GM21390 (cell line): Measurements from ENCODE around the gene CR1L.
"Not testable (repeated sequence)": the region's sequence is repeated elsewhere in the genome, so short reads cannot be mapped to it uniquely, and the experiment has no call there.

Source experiments
- ATAC-seq: cut with Tn5 transposase; IDR thresholded peaks from one replicate; pipeline ENCODE4 v1.9.1; 2021; ENCODE audit not compliant: unreplicated experiment

The CR1L gene

GRCh38 chr1:207645635-207646081 is 725 bp downstream of the CR1L start:
- ATAC-seq = no peak

DNA sequence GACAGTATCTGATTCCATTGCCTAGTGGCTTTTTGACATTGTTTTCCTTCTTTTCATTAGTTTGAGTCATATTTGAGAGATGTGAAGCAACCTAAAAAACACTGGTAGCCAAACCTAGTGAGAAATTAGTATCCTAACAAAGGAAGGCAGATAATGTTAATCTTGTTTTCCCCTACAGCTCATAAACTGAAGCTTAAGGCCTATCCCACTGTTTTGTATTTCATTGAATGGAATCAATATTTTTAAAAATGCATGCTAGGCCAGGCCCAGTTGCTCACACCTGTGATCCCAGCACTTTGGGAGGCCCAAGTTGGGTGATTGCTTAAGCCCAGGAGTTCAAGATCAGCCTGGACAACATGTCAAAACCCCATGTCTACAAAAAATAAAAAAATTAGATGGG is 1.2 kb downstream of the CR1L start:
- ATAC-seq = no peak

GRCh38 chr1:207646944-207647579 is 2.1 kb downstream of the CR1L start:
- ATAC-seq = no peak

- no peak for ATAC-seq
Measured at GRCh38 chr1:207647671-207648333, 2.9 kb downstream of the CR1L start.

DNA sequence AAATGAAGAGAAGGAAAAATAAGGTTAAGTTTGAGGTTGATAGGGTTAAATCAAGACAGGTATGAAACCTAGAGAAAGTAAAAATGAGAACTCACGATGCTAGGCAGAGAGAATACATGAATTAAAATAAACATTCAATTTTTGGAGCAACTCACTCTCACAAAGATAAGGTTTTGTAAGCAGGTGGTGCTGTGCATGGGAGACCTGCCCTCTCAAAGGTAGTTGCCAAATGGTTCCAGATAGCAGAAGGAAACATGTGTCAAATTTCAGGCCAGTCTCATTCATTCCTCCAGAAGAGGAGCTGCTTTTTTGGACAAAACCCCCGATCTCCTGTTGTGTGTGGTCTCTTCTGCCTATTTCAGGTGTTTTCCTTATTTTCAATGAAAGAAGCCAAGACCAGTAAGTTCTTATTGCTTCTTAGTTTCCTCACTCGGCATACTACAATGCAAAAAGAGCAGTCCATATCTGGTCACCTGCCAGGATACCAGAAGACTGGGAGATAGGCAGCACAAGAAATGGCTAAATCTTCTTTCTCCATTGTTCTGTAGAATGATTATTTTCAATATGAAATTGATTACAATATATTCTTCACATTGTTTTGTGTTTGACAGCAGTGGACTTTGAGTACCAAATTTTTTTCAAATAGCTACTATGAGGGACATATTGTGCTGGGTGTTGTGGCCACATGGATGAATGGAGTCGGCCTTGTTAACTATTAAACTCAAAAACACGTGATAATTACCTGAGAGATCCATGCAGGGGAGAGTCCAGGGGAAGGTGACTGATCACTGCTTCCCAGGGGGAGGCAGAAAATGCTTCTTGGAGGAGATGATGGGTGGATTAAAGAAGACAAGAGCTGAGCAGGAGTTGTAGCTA is 3.6 kb downstream of the CR1L start:
- ATAC-seq = no peak

DNA sequence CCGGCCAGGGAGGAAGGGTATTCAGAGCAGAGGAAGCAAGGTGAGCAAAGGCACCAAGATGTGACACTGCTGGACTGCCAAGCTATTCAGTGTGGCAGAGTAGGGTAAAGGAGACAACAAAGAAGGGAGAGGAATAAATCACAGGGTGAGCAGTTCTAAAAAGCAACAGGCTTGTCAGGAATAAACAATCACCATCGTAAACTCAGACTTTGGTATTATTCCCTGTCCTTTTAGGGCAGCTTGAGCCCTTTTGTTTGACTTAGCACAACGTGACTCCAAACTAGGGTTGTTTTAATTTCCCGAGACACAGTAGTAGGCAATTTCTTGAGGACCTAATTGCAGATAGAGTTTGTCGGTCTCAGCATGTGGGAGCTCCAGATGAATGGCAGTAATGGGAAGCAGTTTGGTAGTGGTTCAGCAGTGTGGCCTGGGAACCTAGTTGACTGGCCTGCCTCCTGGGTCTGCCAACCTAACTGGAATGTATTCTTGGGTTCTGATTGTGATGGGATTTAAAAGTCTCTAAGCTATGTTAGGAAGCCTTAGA is 4.3 kb downstream of the CR1L start:
- no peak for ATAC-seq

DNA sequence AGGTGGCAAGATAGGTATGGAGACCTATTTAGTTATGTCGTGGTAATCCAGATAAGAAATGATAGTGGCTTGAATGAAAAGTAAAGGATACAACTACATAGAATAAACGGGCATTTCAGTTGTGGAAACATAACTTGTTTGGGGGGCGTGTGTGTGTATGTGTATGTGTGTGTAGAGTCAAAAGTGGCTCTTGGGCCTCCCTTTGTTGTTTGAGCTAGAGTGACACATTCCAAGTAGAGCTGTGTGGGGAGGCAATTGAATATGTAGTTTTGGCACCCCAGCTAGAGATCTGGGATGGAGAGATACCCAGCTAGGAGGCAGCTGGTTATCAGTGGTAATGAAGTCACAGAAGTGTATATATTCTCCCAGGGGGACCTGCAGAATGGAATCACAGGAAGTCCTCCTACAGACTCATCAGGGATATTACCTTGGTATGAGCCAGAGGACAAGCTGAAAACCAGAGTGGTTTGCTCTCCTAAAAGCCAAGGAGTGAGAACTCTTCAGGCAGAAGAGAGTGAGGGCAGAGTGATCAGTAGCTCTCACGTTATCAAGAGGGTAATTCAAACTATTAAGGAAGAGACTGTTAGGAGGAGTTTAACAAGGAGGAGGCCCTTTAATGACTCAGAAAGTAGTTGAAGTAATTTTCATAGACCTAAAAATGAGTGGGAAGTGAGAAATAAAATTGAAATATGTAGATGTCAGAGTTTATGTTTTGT is 5.1 kb downstream of the CR1L start:
- no peak for ATAC-seq

DNA sequence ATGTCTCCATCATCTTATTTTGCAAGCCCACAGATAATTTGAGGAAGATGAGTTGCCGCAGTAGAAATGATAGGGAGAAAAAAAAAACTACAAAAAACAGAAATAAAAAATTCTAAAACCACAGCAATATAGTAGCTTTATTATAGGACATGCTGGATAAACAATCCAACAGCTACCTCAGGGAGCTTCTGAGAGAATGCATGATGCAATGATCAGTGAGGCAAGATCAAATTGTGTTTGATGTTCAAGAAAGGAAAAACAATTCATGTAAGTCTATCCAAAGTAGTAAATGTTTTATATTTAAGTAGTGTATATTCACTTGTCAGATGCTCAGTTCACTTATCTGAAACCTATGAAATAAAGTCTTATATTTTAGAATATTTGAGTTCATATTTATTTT is 6.7 kb downstream of the CR1L start:
- no peak for ATAC-seq

DNA sequence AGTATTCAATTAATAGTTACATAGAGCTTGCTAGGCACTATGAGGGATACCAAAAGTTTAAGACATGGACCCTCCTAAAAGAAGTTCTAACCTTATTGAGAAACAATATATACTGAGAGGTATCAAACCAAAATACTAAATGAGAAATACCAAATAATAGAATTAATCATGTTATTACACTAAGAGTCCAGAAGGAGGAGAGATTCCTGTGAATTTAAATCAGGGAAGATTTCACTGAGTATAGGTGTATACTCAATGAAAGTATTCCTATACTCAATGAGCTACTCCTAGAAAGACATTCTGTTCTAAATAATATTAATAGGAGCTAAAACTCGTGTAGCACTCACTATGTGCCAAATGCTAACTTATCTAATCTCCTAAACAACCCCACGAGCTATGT is 9.4 kb downstream of the CR1L start:
- ATAC-seq = no peak

GRCh38 chr1:207658408-207658807 is 13.5 kb downstream of the CR1L start:
- ATAC-seq = no peak

DNA sequence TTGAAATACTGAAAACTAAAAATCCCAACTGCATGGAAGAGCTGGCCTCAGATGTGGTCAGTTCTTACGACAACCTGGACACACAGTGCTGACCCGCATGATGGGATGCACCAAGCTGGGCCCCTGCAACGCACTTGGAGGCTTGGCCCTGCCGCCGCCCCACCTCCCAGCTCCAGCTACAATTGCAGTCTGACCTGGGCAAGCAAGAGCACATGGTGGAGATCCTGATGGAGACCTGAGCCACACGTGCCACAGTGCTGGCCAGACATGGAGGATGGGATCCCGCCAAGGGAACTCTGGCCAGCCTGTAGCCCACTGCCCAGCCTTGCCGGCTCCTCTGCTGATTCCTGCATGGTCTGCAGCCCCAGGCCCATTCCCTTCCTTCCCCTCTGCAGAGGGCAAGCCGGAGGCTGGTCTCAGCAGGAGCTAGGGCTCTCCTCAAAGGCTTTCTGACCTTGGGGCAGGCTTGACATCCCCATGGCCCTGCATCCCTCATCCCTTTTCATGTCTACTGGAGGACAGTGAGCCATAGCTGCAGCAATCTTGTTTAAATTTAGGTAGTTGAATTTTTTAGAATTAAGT is 14.1 kb downstream of the CR1L start:
- no peak for ATAC-seq

DNA sequence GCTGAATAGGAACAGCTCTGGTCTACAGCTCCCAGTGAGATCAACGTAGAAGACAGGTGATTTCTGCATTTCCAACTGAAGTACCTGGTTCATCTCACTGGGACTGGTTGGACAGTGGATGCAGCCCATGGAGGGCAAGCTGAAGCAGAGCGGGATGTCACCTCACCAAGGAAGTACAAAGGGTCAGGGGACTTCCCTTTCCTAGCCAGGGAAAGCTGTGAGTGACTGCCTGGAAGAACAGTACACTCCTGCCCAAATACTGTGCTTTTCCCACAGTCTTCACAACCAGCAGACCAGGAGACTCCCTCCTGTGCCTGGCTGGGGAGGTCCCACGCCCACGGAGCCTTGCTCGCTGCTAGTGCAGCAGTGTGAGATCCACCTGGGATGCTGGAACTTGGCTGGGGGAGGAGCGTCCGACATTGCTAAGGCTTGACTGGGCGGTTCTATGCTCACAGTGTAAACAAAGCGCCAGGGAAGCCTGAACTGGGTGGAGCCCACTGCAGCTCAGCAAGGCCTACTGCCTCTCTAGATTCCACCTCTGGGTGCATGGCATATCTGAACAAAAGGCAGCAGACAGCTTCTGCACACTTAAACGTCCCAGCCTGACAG is 14.7 kb downstream of the CR1L start:
- ATAC-seq = no peak

GRCh38 chr1:207661420-207661819 is 16.5 kb downstream of the CR1L start:
- ATAC-seq = not testable (repeated sequence)

DNA sequence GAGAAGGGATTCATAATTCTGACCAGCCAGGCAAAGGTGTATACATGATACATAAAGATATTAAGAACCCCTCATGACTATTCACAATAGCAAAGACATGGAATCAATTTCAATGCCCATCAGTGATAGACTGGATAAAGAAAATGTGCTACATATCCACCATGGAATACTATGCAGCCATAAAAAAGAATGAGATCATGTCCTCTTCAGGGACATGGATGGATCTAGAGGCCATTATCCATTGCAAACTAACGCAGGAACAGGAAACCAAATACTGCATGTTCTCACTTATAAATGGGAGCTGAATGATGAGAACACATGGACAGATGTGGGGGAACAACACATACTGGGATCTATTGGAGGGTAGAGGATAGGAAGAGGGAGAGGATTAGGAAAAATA is 21.4 kb downstream of the CR1L start:
- ATAC-seq = no peak

- no peak for ATAC-seq
Measured at GRCh38 chr1:207669528-207670009, 24.6 kb downstream of the CR1L start.

- peak; percentile 58 for ATAC-seq
Measured at GRCh38 chr1:207670192-207670591, 25.3 kb downstream of the CR1L start.

GRCh38 chr1:207670997-207671396 is 26.1 kb downstream of the CR1L start:
- no peak for ATAC-seq

DNA sequence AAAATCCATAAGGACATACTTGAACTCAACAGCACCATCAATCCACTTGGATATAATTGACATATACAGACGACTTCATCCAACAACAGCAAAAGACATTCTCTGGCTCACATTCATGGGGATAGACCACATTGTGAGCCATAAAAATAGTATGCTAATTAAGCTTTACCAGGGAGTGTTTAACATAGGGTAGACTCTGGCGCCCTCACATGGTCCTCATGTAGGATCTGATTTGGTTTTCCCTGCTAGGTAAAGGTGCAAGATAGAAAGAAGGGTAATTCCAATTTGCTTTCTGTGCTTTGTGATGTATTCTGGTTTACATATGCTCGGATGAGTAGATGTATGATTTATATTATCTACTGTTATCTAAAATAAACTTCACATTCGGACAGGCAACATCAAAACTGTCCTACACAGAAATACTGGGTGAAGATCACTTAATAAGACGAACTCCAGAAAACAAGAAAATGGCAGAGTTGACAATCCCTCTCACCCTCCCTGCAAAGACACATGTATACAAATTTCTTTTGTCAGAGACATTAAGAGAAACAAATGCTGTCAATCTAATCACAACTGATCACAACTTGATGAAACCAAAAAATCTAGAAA is 27.7 kb downstream of the CR1L start:
- no peak for ATAC-seq

DNA sequence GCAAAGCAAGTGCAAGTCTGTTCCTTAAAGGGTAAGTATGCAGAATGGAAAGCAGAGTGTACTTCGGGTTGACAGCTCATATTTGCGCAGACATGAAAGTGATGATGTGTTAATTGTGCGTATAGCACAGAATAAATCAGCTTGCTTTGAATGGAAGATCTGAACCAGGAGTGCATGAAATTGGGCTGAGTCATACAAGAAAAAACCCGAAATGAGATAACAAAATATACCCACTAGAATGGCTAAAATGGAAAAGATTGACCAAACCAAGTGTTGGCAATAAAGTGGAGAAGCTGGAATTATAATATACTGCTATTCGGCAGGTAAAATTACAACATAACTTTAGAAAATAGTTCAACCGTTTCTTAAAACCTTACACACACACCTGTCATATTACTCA is 28.5 kb downstream of the CR1L start:
- no peak for ATAC-seq

DNA sequence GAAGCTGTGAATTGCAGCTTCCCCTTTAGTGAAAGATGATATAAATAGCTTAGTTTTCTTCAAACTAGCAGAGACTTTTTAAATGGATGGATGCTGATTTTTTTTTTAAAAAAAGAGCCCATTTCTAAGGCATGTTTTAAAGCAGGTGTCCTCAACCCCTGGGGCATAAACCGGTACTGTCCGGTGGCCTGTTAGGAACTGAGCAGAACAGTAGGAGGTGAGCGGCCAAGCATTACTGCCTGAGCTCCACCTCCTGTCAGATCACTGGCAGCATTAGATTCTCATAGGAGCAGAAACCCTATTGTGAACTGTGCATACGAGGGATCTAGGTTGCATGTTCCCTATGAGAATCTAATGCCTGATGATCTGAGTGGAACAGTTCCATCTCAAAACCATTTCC is 31.2 kb downstream of the CR1L start:
- no peak for ATAC-seq
